OCI-LY3 (cell line): ENCODE data around the gene SOCS7.

ENCODE experiments used
- H2AFZ ChIP-seq: fragments of 200-600, 300-600 bp; shearing (Covaris generic); 2 replicates; pipeline ENCODE4 v1.6.0; 2014; ENCODE audit warnings: antibody characterized with exemption, low read depth, low read length
- H3K27ac ChIP-seq: fragments of 200-600, 300-600 bp; sonication (generic); 2 replicates; pipeline ENCODE4 v1.5.1; 2014; ENCODE audit warnings: mild to moderate bottlenecking, low read length, moderate library complexity, mixed read lengths
- H3K27me3 ChIP-seq: fragments of 200-600, 300-600 bp; sonication (generic); 2 replicates; pipeline ENCODE4 v1.6.1; 2014; ENCODE audit warnings: low read depth, low read length, mixed read lengths
- H3K36me3 ChIP-seq: fragments of 200-600, 300-600 bp; sonication (generic); replicated peaks from 2 replicates; pipeline ENCODE3; 2014; ENCODE audit warnings: low read depth, low read length, mixed read lengths
- H3K4me1 ChIP-seq: fragments of 300-600, 200-600 bp; sonication (generic); 2 replicates; pipeline ENCODE4 v1.6.1; 2014; ENCODE audit warnings: low read length, mixed read lengths
- H3K4me2 ChIP-seq: fragments of 200-600, 300-600 bp; sonication (generic); 2 replicates; pipeline ENCODE4 v1.6.1; 2014; ENCODE audit warnings: low read length, mixed read lengths
- H3K4me3 ChIP-seq: fragments of 300-600, 200-600 bp; sonication (generic); 2 replicates; pipeline ENCODE4 v1.5.1; 2014; ENCODE audit warnings: antibody characterized with exemption, mild to moderate bottlenecking, low read length, moderate library complexity
- H3K79me2 ChIP-seq: fragments of 300-600, 200-600 bp; shearing (Covaris generic); 2 replicates; pipeline ENCODE4 v1.6.1; 2014; ENCODE audit warnings: mild to moderate bottlenecking, low read length, mixed read lengths
- H3K9ac ChIP-seq: fragments of 300-600, 200-600 bp; shearing (Covaris generic); 2 replicates; pipeline ENCODE4 v1.6.0; 2014; ENCODE audit warnings: mild to moderate bottlenecking, low read length, moderate library complexity
- H3K9me3 ChIP-seq: fragments of 200-600, 300-600 bp; shearing (Covaris generic); 2 replicates; pipeline ENCODE4 v1.6.1; 2014; ENCODE audit warnings: low read length, mixed read lengths; ENCODE audit not compliant: insufficient read depth
- H4K20me1 ChIP-seq: fragments of 200-600, 300-600 bp; sonication (generic); 2 replicates; pipeline ENCODE4 v1.6.1; 2016; ENCODE audit warnings: low read length, mixed read lengths; ENCODE audit not compliant: insufficient read depth
- CTCF ChIP-seq: fragments of 200-600, 300-600 bp; sonication (generic); IDR thresholded peaks from 2 replicates; pipeline ENCODE4 v1.5.1; 2014; ENCODE audit warnings: antibody characterized with exemption, low read length, low read depth
- EZH2phosphoT487 ChIP-seq: fragments of 200-600 bp; shearing (Covaris generic); IDR thresholded peaks from 2 replicates; pipeline ENCODE4 v1.6.1; 2018; ENCODE audit warnings: antibody characterized with exemption, mixed run types, low read depth

SOCS7 gene

GRCh38 chr17:38338535-38338934, 13.1 kb upstream of the SOCS7 start:
- Histone ChIP-seq H3K9ac (no peak overlapping the region), H2AFZ (no peak overlapping the region), H4K20me1 (no peaks in the 10 kb centered on the region), H3K4me1 (peaks cover 7% of the 10 kb centered on the region), H3K9me3 (no peaks in the 10 kb centered on the region), H3K79me2 (no peaks in the 10 kb centered on the region), H3K27me3 (no peaks in the 10 kb centered on the region), H3K27ac (no peak overlapping the region), H3K36me3 (no peaks in the 10 kb centered on the region), H3K4me3 (no peak overlapping the region), H3K4me2 (no peak overlapping the region)
- TF ChIP-seq EZH2phosphoT487 (no peak), CTCF (no peak)

- no peak overlapping the region for H3K4me3 ChIP-seq
- no peaks in the 10 kb centered on the region for H3K36me3 ChIP-seq
- H3K27me3 ChIP-seq = no peaks in the 10 kb centered on the region
- H3K4me2 ChIP-seq = no peak overlapping the region
- H3K9me3 ChIP-seq = no peaks in the 10 kb centered on the region
- no peak overlapping the region for H3K9ac ChIP-seq
- peaks cover 7% of the 10 kb centered on the region for H3K4me1 ChIP-seq
- H3K27ac ChIP-seq = no peak overlapping the region
- no peaks in the 10 kb centered on the region for H3K79me2 ChIP-seq
- no peak overlapping the region for H2AFZ ChIP-seq
- TF ChIP-seq EZH2phosphoT487 (no peak), CTCF (no peak)
- no peaks in the 10 kb centered on the region for H4K20me1 ChIP-seq
Measured at GRCh38 chr17:38339891-38340290, 11.8 kb upstream of the SOCS7 start.

DNA sequence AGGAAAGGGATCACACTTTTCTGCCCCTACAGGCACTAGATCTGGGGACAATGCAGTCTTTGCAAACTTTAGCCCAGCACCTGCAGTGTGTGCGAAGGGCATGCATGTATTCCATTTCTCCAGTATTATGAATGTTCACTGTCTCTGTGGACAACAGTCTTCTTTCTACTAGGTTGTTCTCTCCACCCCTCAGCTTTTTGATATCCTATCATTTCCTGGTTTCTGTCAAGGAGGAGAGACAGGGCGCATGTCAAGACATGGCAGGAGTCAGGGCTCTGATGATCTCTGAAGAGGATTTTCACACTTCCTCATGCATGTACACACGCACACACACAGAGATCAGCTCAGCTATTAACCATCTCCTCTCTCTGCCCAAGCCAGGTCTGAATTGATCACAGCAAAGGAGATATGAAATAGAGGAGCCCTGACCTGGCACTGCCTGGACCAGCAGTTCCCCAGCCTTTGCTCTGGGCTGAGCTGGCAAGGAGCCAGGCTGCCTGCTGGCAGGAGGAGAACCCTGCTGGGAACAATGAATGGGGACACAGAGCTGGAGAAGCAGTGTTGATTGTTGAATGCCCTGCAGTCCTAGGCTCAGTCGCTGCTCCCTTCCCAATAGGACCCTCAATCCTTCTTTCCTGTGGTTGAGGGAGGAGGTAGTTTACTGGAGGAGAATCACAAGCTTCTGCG, 10.5 kb upstream of the SOCS7 start:
- no peak overlapping the region for H3K27ac ChIP-seq
- TF ChIP-seq CTCF (no peak), EZH2phosphoT487 (no peak)

GRCh38 chr17:38342886-38343607, 8.6 kb upstream of the SOCS7 start:
- Histone ChIP-seq H4K20me1 (no peaks in the 10 kb centered on the region), H3K36me3 (no peaks in the 10 kb centered on the region)
- TF ChIP-seq CTCF = no peak
- TF ChIP-seq EZH2phosphoT487 = no peak

More for the DNA sequence above, 10.5 kb upstream of the SOCS7 start:
- Histone ChIP-seq H3K9me3 (no peaks in the 10 kb centered on the region), H2AFZ (peak overlapping the region; percentile 86), H3K9ac (no peak overlapping the region), H4K20me1 (no peaks in the 10 kb centered on the region), H3K4me1 (peaks cover 7% of the 10 kb centered on the region), H3K4me3 (no peak overlapping the region), H3K79me2 (no peaks in the 10 kb centered on the region), H3K36me3 (no peaks in the 10 kb centered on the region), H3K27me3 (no peaks in the 10 kb centered on the region), H3K4me2 (no peak overlapping the region)

More at GRCh38 chr17:38342886-38343607, 8.6 kb upstream of the SOCS7 start:
- Histone ChIP-seq H3K9ac (no peak overlapping the region), H2AFZ (no peak overlapping the region), H3K4me3 (no peak overlapping the region), H3K27ac (no peak overlapping the region), H3K79me2 (no peaks in the 10 kb centered on the region), H3K9me3 (no peaks in the 10 kb centered on the region), H3K4me1 (peaks cover 7% of the 10 kb centered on the region), H3K27me3 (no peaks in the 10 kb centered on the region), H3K4me2 (no peak overlapping the region)
